ENCODE measurements around the gene PRKCA. TPM values are rescaled to one million over a fixed set of nuclear protein-coding genes. Genes with fewer than 3 reads are reported as not detected.

PRKCA gene
- total and polyA plus RNA-seq, 2 donors (not counting 3 experiments of a cell fraction or from before 2014, with no cell fraction given), result 7.5 to 34.2 TPM

- dilution Hi-C loops (cut with MboI; ENCODE audit: extremely low pct_ligation_motif_present, low sequenced_read_pairs), result no loop called here
- POLR2A ChIA-PET, result no interaction called here
- CTCF ChIA-PET, result interaction anchor here (1.3 kb wide), 1 partner anchor 10 kb away, joined by 4 read pairs; no protein-coding TSS in a partner anchor
- H3K27me3 ChIP-seq (ENCODE audit: control insufficient read depth in 2 of 2, insufficient read depth in 2 of 2, low read length in 2 of 2), result no peaks in the 10 kb centered on the region
- H3K9ac ChIP-seq (replicated peaks; ENCODE audit: extremely low read depth, insufficient read depth, low read length), result no peak overlapping the region
- H3K36me3 ChIP-seq (ENCODE audit: control insufficient read depth in 2 of 2, extremely low read depth in 1 of 2, insufficient read depth in 2 of 2, low read length in 2 of 2), result no peaks in the 10 kb centered on the region
- FAIRE-seq (no peak), DNase-seq (ENCODE audit: low read depth, low spot score) (no peak)
- no peak overlapping the region for H3K4me3 ChIP-seq (replicated peaks in 1 of 3; ENCODE audit: insufficient read depth in 1 of 3, low read depth in 1 of 3, low read length in 3 of 3)
- no peaks in the 10 kb centered on the region for H3K9me1 ChIP-seq (replicated peaks; ENCODE audit: control insufficient read depth, extremely low read depth, insufficient read depth, low read length)
- no peaks in the 10 kb centered on the region for H4K20me1 ChIP-seq (replicated peaks; ENCODE audit: control insufficient read depth, extremely low read depth, insufficient read depth, low read length)
- intact Hi-C loops (cut with micrococcal nuclease), result loop anchor here (5.0 kb wide), 1 partner anchor 439 kb away; no protein-coding TSS in a partner anchor
- H3K4me1 ChIP-seq (ENCODE audit: control insufficient read depth, extremely low read depth, insufficient read depth, low read length), result no peaks in the 10 kb centered on the region
- no peak overlapping the region for H3K27ac ChIP-seq (ENCODE audit: insufficient read depth, low read depth, low read length)
- H3K79me2 ChIP-seq (ENCODE audit: control insufficient read depth, insufficient read depth, low read length), result no peaks in the 10 kb centered on the region
- TF ChIP-seq JUN (IDR thresholded peaks at IDR 0.05; ENCODE audit: borderline replicate concordance, insufficient read depth, insufficient read length, low read depth) (no peak), POLR2A (IDR thresholded peaks at IDR 0.05; ENCODE audit: low read depth, low read length) (no peak), EZH2 (IDR thresholded peaks at IDR 0.05; ENCODE audit: borderline replicate concordance, low read depth, low read length, severe bottlenecking) (no peak), GATA2 (IDR thresholded peaks at IDR 0.05; ENCODE audit: insufficient read depth, insufficient read length, low read depth, low read length) (no peak), FOS (IDR thresholded peaks at IDR 0.05; ENCODE audit: borderline replicate concordance, insufficient read depth, low read length) (no peak), POLR2AphosphoS5 (IDR thresholded peaks at IDR 0.05; ENCODE audit: insufficient read depth, low read depth, low read length) (no peak), MYC (IDR thresholded peaks at IDR 0.05; ENCODE audit: low read depth, low read length) (no peak)
- TF ChIP-seq, protein P1, sequence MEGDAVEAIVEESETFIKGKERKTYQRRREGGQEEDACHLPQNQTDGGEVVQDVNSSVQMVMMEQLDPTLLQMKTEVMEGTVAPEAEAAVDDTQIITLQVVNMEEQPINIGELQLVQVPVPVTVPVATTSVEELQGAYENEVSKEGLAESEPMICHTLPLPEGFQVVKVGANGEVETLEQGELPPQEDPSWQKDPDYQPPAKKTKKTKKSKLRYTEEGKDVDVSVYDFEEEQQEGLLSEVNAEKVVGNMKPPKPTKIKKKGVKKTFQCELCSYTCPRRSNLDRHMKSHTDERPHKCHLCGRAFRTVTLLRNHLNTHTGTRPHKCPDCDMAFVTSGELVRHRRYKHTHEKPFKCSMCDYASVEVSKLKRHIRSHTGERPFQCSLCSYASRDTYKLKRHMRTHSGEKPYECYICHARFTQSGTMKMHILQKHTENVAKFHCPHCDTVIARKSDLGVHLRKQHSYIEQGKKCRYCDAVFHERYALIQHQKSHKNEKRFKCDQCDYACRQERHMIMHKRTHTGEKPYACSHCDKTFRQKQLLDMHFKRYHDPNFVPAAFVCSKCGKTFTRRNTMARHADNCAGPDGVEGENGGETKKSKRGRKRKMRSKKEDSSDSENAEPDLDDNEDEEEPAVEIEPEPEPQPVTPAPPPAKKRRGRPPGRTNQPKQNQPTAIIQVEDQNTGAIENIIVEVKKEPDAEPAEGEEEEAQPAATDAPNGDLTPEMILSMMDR (IDR thresholded peaks at IDR 0.05; ENCODE audit: extremely low read depth in 1 of 2, insufficient read depth in 1 of 2, low read depth in 1 of 2, low read length in 2 of 2), result no peak
- TF ChIP-seq, protein P2, sequence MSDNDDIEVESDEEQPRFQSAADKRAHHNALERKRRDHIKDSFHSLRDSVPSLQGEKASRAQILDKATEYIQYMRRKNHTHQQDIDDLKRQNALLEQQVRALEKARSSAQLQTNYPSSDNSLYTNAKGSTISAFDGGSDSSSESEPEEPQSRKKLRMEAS (IDR thresholded peaks at IDR 0.05; ENCODE audit: insufficient read depth, insufficient read length), result no peak
- no peak overlapping the region for H2AFZ ChIP-seq (ENCODE audit: low read depth, low read length)
- BruUV-seq (replicated peaks), result no TSS peak
- H3K9me3 ChIP-seq (replicated peaks; ENCODE audit: control insufficient read depth, insufficient read depth, low read length), result no peaks in the 10 kb centered on the region
- H3K4me2 ChIP-seq (ENCODE audit: insufficient read depth, low read length), result no peak overlapping the region
Measured at GRCh38 chr17:66803474-66803951, 501.1 kb downstream of the PRKCA start.

All from endothelial cell of umbilical vein (primary cell).